Fibroblast of skin of scalp (primary cell): Measurements from ENCODE around the gene ERICH4.
"Not testable (repeated sequence)": the region's sequence is repeated elsewhere in the genome, so short reads cannot be mapped to it uniquely, and the experiment has no call there.

ENCODE experiments used
- DNase-seq: peaks from one replicate; pipeline ENCODE4 v3.0.0-alpha.2; 2013

ERICH4 gene

GRCh38 chr19:41435936-41436673 is 6.9 kb upstream of the ERICH4 start:
- DNase-seq: no peak

GRCh38 chr19:41436674-41436951 is 6.3 kb upstream of the ERICH4 start:
- no peak for DNase-seq

- no peak for DNase-seq
Measured at GRCh38 chr19:41437944-41438574, 4.9 kb upstream of the ERICH4 start.

GRCh38 chr19:41439441-41440222 is 3.3 kb upstream of the ERICH4 start, which contains the start of gene DMAC2:
TSS of gene DMAC2 (minus strand) at chr19:41439912. CDS start at chr19:41439899, 13 bp downstream.
- peak; percentile 97 for DNase-seq

GRCh38 chr19:41441321-41441945 is 1.5 kb upstream of the ERICH4 start:
- DNase-seq: no peak

GRCh38 chr19:41443813-41444455 is 978 bp downstream of the ERICH4 start:
- DNase-seq: no peak

- DNase-seq: no peak
Measured at GRCh38 chr19:41445575-41445974, 2.6 kb downstream of the ERICH4 start.

GRCh38 chr19:41447732-41448332 is 4.9 kb downstream of the ERICH4 start:
- no peak for DNase-seq

- peak; percentile 70 for DNase-seq
Measured at GRCh38 chr19:41449079-41449864, 6.3 kb downstream of the ERICH4 start.

GRCh38 chr19:41449865-41450178 is 6.9 kb downstream of the ERICH4 start:
- DNase-seq: no peak

- DNase-seq: no peak
Measured at GRCh38 chr19:41452584-41453275, 9.8 kb downstream of the ERICH4 start.

GRCh38 chr19:41455936-41456335 is 13.0 kb downstream of the ERICH4 start:
- no peak for DNase-seq

- DNase-seq: peak; percentile 8
Measured at GRCh38 chr19:41456342-41456918, 13.5 kb downstream of the ERICH4 start.

- DNase-seq: no peak
Measured at GRCh38 chr19:41457241-41457640, 14.3 kb downstream of the ERICH4 start.

GRCh38 chr19:41462497-41462896 is 19.5 kb downstream of the ERICH4 start:
- DNase-seq: no peak

- not testable (repeated sequence) for DNase-seq
Measured at GRCh38 chr19:41463257-41464256, 20.6 kb downstream of the ERICH4 start.

GRCh38 chr19:41476583-41476982 is 33.6 kb downstream of the ERICH4 start:
- no peak for DNase-seq

GRCh38 chr19:41478171-41478570 is 35.2 kb downstream of the ERICH4 start:
- DNase-seq: no peak
